H1 (cell line): Measurements from ENCODE around the gene ACACA.

ENCODE experiments used
- CTCF ChIP-seq, 3 experiments: IDR thresholded peaks; 1 replicate in 2 of 3; 2 replicates in 1 of 3; pipeline versions ENCODE4 v1.5.1 to v1.6.1; 2011; ENCODE audit warnings: low read length in 3 of 3, mild to moderate bottlenecking in 3 of 3, inconsistent platforms in 2 of 3, low read depth in 1 of 3, moderate library complexity in 1 of 3; ENCODE audit not compliant: insufficient read depth in 1 of 3; ENCODE audit errors: control extremely low read depth in 1 of 3
- E2F6 ChIP-seq: IDR thresholded peaks from 2 replicates; pipeline ENCODE4 v1.6.1; 2012; ENCODE audit warnings: inconsistent platforms
- EP300 ChIP-seq, 2 experiments: IDR thresholded peaks; 1 replicate in 1 of 2; 2 replicates in 1 of 2; pipeline ENCODE4 v1.6.1; 2011 to 2012; ENCODE audit warnings: low read depth in 2 of 2, low read length in 2 of 2, mild to moderate bottlenecking in 2 of 2, borderline replicate concordance in 1 of 2, inconsistent platforms in 1 of 2, moderate library complexity in 1 of 2
- HDAC2 ChIP-seq, 2 experiments: fragments of 300-600 bp in 1 of 2; sonication (generic) in 1 of 2; IDR thresholded peaks; 2 replicates each; pipeline ENCODE4 v1.6.1; 2011 to 2012; ENCODE audit warnings: low read depth in 2 of 2, low read length in 2 of 2, mild to moderate bottlenecking in 2 of 2, moderate library complexity in 2 of 2, borderline replicate concordance in 1 of 2, inconsistent platforms in 1 of 2
- JUN ChIP-seq: IDR thresholded peaks from 2 replicates; pipeline ENCODE4 v1.6.1; 2011; ENCODE audit warnings: low read depth, mild to moderate bottlenecking, improper control_type of control experiment, low read length
- KDM5A ChIP-seq: fragments of 200-600 bp; IDR thresholded peaks from 2 replicates; pipeline ENCODE4 v1.7.1; 2012; ENCODE audit warnings: mild to moderate bottlenecking, low read length, inconsistent platforms, mixed read lengths
- MAFK ChIP-seq: IDR thresholded peaks from 2 replicates; pipeline ENCODE4 v1.6.1; 2012; ENCODE audit warnings: low read depth, mild to moderate bottlenecking, improper control_type of control experiment, low read length
- POLR2A ChIP-seq, 2 experiments: IDR thresholded peaks; 1 replicate in 1 of 2; 2 replicates in 1 of 2; pipeline ENCODE4 v1.6.1; 2011; ENCODE audit warnings: low read depth in 2 of 2, low read length in 2 of 2, mild to moderate bottlenecking in 2 of 2; ENCODE audit errors: control extremely low read depth in 1 of 2
- POLR2AphosphoS5 ChIP-seq: IDR thresholded peaks from 2 replicates; pipeline ENCODE4 v1.6.1; 2011; ENCODE audit warnings: low read depth, low read length
- RFX5 ChIP-seq: IDR thresholded peaks from 2 replicates; pipeline ENCODE4 v1.6.1; 2011; ENCODE audit warnings: low read depth, low read length, improper control_type of control experiment, borderline replicate concordance
- SP1 ChIP-seq: IDR thresholded peaks from 2 replicates; pipeline ENCODE4 v1.6.1; 2011; ENCODE audit warnings: low read depth, low read length
- TCF12 ChIP-seq: IDR thresholded peaks from 2 replicates; pipeline ENCODE4 v1.6.1; 2011; ENCODE audit warnings: low read depth, mild to moderate bottlenecking, low read length
- ZNF274 ChIP-seq: IDR thresholded peaks from 2 replicates; pipeline ENCODE4 v1.7.0; 2012; ENCODE audit warnings: low read length, borderline replicate concordance; ENCODE audit errors: extremely low read depth

DNA sequence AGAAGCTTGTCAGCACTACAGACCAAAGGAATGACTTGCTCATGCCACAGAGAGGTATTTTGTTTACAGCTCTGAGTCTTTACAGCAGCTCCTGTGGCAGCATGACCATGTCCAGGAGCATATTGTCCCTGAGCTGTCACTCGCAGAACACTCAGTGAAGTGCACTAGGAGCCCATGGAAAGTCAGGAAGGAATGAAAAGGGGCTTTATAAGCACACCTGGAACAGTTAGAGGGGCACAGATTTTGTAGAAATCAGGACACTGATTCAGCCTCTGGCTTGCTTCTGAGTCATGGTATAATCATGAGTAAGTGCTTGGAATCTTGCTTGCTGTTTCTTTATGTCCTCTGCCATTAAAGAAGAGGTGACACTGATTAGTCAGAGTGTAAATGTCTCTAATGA, 41.0 kb upstream of the ACACA start:
- no peak for TF ChIP-seq E2F6
- TF ChIP-seq POLR2A (IDR thresholded peaks at IDR 0.05; ENCODE audit: control extremely low read depth in 1 of 2, low read depth in 2 of 2, low read length in 2 of 2): no peak
- no peak for TF ChIP-seq EP300 (IDR thresholded peaks at IDR 0.05; ENCODE audit: borderline replicate concordance in 1 of 2, low read depth in 2 of 2, low read length in 2 of 2)
- TF ChIP-seq POLR2AphosphoS5: no peak
- TF ChIP-seq HDAC2 (IDR thresholded peaks at IDR 0.05; ENCODE audit: borderline replicate concordance in 1 of 2, low read depth in 2 of 2, low read length in 2 of 2): no peak
- TF ChIP-seq ZNF274: no peak
- no peak for TF ChIP-seq CTCF (IDR thresholded peaks at IDR 0.05; ENCODE audit: control extremely low read depth in 1 of 3, insufficient read depth in 1 of 3, low read depth in 1 of 3, low read length in 3 of 3)
- TF ChIP-seq TCF12: no peak
- TF ChIP-seq KDM5A: no peak
- no peak for TF ChIP-seq RFX5
- TF ChIP-seq SP1: no peak
- TF ChIP-seq MAFK: no peak
- TF ChIP-seq JUN: no peak
